HG02610 (cell line): ENCODE data around the gene CYS1.
"Not testable (repeated sequence)": the region's sequence is repeated elsewhere in the genome, so short reads cannot be mapped to it uniquely, and the experiment has no call there.

Experiments
- ATAC-seq: cut with Tn5 transposase; IDR thresholded peaks from one replicate; pipeline ENCODE4 v1.9.1; 2021; ENCODE audit warnings: mild to moderate bottlenecking, moderate library complexity; ENCODE audit not compliant: unreplicated experiment

The CYS1 gene

DNA sequence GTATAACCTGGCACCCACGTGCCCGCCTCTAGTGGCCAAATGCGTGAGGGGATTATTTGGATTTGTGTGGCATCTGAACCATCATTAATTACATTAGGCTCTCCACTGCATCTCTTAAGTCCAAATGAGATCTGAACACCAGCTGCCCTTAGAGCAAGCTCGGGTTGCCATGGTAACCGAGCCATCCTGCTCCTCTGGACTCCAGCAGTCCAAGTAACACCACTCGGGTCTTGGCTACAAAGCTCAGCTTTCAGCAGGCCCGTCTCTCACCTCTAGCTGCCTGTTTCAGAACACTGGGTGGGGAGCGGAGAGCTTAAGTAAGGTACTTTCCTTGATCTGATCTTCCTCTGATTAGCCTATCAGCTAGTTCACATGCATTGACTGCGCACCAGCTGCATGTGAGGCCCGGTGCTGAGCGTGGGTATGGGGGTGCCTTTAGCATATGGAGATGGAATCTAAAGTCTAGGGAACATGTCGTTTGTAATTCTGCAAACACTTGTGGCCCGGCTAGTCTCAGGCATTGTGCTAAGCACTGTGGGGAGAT, 14.1 kb upstream of the CYS1 start:
- no peak for ATAC-seq

DNA sequence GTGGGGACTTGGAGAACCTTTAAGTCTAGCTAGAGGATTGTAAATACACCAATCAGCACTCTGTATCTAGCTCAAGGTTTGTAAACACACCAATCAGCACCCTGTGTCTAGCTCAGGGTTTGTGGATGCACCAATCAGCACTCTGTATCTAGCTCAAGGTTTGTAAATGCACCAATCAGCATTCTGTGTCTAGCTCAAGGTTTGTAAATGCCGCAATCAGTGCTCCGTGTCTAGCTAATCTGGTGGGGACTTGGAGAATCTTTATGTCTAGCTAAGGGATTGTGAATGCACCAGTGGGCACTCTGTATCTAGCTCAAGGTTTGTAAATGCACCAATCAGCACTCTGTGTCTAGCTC, 11.7 kb upstream of the CYS1 start:
- not testable (repeated sequence) for ATAC-seq

DNA sequence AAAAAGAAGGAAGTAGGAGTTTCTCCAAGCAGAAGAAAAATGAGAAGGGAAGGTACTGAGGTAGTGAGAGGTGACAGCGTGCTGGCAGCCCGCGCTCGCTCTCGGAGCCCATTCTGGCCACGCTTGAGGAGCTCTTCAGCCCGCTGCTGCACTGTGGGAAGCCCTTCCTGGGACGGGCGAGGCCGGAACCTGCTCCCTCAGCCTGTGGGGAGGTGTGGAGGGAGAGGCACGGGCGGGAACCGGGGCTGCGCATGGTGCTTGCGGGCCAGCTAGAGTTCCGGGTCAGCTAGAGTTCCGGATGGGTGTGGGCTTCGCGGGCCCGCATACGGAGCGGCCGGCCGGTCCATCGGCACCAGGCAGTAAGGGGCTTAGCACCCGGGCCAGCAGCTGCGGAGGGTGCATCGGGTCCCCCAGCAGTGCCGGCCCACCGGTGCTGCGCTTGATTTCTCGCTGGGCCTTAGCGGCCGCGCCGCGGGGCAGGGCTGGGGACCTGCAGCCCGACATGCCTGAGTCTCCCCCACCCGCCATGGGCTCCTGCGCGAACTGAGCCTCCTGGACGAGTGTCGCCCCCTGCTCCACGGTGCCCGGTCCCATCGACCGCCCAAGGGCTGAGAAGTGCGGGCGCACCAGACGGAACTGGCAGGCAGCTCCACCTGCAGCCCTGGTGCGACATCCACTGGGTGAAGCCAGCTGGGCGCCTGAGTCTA, 11.1 kb upstream of the CYS1 start:
- ATAC-seq: no peak

DNA sequence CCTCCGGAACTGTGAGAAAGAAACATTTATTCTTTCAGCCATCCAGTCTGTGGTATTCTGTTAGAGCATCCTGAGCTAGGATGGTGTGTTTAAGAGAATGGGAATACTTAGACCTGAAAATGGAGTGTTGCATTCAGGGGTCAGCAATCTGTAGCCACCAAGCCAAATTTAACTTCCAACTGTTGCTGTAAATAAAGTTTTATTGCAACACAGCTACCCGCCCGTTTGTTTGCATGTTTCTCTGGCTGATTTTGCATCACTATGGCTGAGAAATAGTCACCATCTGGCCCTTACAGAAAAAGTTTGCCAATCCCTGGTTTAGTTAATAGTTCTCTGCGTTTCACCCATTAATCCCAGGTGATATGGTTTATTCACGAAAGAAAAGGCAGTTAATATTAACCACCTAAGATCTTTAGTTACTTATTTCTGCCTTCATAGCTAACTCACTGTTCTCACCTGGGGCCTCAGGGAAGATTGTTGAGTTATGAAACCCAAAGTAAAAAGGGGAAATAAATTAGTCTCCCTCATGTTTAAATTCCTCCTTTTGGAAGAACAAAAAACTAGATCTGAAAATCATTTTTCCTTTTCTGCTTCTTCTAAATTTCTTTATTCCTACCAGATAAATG, 9.5 kb upstream of the CYS1 start:
- no peak for ATAC-seq

DNA sequence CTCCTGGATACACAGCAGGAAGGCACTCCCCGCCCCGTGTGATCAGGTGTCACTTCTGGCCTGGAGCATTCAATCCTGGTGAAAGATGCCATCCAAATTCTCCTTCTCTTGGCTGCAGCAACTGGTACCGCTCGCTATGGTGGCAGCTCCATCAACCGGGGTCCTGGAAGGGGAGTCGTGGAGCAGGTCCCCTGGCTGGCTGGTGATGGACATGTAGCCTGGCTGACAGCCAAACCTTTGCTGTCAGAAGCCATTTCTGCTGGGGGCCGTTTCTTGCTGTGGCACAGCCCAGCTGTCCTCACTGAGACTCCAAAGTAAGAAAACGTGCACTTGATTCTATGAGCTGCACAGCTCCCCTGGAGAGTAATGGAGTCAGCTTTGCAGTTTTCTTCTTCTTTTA, 7.1 kb upstream of the CYS1 start:
- ATAC-seq: no peak

DNA sequence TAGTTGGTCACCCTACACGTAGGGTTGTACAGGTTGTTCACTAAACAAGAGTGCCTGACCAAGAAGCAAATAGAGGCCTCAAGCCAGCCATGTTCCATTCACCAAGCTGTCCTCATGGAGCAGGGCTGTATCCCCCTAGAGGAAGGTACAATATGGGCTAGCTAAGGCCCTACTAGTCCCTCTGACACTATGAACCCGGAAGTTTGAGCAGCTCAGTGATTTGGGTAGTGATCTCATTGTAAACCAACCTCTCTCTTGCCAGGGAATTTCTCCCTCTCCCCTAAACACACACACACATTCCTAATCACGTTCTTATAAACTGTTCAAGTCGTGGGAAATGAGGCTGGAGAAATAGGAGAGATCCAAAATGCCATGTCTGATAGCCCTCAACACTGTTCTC, 6.7 kb upstream of the CYS1 start:
- no peak for ATAC-seq

DNA sequence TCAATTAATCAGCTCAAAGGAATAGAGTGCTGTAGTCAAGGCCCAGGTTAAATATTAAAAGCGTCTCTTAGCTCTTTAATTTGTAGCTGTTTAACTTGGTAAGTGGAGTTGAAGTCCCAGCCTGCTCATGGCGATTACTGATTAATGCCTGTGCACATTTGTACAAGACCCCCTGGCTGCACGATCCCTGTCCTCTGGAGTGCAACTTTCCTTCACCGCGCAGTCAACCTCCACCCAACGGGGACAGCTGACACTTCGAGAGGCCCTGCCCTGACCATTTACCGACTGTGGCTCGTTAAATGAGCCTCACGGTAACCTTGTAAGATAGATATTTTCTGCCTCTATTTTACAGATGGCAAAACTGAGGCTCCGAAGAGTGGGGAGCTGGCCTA, 5.5 kb upstream of the CYS1 start:
- ATAC-seq: no peak

DNA sequence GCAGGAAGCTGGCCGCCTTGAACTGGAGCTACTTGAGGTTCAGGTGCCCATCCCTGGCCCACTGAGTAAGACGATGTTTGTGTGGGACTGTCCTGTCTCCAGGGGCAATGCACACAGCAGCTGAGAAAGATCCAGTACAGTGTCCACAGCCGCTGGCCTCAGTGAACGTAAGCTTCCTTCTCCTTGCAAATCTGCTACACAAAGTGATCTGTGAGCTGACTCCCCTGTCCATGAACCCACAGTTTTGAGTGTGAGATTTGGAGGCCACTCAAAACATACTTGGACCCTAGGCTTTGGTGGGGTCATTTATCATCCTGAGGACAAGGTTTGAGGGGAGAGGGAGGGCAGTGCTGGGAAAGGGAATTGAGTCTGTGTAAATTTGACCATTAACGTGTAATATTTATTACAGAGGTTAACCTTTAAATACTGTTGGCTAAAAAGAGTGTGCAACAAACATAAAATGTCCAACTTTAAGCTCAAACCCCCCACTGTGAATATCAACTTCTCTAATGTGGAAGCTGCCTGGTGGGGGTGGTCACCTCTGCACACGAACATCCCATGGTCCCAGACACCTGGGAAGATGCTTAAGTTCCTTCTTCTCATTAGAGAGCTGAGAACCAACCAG, 4.9 kb upstream of the CYS1 start:
- no peak for ATAC-seq

DNA sequence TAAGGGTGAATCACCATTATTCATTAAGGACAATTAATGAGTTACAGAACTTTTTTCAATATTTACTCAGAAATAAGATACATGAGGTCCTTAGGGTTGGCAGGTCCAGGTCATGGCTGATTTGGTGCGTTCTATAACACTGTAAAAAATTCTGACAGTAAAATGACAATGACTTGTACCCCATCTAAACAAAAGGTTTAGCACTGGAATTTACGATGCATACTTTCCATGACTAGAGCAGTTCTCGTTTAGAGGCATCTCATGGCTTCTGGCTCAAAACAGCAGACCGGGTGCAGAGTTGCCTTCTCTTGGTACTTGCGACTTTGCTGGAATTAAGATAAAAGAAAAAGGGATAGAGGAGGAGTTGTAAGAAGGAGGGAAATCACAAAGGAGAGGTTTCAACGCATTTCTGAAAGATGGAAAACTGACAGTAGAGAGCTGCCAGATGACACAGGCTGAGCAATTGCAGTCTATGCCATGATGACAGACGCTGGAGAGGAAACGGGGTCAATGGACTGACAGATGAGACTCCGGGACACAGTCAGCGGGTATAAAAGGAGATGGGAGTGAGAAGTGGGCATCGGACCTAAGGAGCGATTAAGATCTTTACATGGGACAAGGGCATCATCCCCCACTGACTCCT, 4.1 kb upstream of the CYS1 start:
- no peak for ATAC-seq

DNA sequence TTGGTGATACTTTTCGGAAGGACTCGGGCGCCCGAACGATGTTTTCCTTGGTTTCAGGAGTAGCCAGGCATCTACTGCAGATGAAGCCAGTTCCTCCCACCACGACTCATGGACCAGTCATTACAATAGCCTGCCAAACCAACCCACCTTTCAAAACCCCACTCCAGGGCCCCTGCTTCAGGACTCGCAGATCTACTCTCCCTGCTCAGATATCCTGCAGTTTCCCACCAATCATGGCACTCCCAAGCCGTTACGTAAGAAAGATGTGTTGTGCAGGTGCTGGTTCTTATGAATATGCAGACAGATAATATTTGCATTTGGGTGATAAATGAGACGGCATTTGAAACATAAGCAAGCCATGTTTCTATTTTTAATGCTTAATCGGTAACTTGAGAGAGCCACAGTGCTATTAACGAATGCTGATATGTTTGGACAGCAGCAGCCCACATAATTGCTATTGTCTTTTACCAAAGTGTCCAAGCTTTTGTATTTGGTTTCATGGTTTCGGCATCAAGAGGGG, 3.5 kb upstream of the CYS1 start:
- no peak for ATAC-seq

DNA sequence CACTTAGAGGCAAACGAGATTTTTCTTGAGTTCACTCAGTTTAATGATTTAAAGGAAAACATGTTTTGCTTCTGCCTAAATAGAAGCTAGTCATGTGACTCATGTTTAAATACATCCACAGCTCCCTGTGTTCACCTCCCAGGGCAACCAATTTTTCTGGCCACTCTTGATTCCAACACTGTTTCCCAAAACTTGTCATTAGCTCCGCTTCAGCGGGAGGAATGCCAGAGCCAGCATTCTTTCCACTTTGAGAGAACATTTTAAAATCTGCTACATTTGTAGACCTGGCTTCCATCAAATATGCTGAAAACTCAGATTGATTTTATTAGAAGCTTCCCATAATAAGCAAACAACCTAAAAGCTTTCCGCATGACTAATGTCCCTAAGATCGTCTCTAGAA, 2.8 kb upstream of the CYS1 start:
- ATAC-seq: no peak

DNA sequence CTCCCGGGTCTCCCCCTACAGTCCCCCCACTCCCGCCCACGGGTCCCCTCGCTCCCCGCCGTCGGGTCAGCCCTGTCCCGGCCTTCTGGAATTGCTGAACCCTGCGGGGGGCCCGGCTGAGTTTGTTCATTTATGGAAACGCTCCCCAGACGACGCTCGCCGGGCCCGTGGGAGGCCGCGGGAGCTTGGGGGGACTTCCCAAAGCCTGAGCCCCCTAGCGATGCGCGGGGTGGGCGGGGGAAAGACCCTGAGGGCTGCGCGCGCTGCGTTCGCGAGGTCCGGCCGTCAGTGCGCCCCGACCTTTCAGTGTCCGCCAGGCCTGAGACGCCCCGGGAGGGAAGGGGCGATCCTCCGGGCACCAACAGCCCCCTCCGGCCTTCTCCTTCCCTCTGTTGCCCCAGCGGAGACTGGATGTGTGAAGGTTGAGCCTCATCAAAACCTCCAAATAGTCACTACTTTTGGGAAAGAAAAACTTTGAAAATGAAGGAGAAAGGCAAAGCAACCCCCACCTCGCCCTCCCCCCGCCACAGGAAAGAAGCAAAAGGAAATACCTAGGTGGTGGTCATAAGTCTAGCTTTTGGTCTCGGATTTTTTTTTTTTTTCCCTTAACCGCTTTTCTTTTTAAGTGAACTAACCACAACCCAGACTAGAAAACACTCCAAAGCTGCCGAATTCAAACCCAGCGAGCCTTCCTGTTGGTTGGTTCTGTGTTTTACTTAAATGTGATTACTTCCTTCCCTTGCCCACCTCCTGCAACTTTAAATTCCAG, 509 bp upstream of the CYS1 start:
- no peak for ATAC-seq

DNA sequence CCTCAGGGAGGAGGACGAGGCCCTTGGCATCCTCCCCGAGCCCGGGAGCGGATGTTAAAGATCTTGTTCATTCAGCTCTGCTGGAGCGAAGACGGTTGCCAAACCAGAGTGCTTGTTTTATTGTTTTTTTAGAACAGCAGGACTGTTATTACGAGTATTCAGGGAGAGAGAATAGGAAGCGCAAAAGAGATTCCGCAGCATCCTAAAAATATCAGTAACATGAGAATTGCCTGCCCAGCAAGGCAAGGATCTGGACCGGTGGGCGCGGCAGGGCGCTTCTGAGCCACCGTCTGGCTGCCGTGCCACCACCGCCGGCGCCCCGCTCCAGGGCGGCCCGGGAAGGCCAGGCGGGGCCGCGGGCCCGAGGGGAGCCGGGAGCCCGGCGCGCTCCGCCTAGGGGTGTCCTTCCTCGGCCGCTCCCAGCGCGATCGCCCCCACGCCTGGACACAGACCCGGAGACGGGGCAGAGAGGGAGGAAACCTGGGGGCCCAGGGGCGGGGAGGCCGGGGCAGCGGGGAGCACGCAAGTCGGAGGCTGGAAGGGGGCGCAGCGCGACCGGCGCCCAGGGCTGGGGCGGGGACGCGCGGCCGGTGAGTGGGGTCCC, 843 bp downstream of the CYS1 start:
- no peak for ATAC-seq

DNA sequence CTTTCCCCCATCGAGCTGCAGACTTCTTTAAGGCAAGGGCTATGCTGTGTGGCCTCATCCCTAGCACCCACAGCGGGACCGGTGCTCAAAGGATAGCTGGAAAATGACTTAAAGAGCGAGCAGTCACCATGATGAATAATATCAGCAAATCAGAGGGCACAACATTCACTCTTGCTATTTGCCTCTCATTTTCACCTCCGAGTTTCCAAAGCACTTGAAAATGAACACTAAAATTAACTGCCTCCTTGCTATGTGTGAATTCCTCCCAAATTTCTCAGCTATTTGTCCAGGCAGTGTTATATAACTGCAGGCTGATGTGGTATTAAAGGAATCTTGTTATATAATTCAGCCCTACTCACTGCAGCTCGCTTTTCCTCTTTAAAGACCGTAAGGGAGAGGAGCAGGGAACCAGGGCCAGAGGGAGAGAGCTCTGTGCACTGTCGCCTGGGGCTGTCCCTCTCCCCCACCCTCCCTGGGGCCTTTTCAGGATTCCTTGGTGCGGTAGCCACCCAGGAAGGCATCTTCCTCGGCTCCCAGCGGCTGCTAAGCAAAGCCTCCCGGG, 1.4 kb downstream of the CYS1 start:
- ATAC-seq: no peak

DNA sequence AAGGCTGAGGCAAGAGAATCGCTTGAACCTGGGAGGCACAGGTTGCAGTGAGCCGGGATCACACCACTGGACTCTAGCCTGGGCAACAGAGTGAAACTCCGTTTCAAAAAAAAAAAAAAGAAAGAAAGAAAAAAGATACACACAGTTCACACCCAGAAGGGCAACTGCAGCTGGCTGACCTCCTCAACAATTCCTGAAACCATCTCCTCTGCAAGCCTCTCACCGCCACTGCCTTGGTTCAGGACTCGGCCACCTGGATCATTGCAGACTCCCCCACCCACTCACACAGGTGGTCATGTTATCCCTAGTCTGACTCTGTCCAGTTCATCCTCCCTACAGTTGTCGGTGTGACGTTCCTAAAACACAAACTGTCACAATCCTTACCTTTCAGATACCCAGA, 2.2 kb downstream of the CYS1 start:
- no peak for ATAC-seq

DNA sequence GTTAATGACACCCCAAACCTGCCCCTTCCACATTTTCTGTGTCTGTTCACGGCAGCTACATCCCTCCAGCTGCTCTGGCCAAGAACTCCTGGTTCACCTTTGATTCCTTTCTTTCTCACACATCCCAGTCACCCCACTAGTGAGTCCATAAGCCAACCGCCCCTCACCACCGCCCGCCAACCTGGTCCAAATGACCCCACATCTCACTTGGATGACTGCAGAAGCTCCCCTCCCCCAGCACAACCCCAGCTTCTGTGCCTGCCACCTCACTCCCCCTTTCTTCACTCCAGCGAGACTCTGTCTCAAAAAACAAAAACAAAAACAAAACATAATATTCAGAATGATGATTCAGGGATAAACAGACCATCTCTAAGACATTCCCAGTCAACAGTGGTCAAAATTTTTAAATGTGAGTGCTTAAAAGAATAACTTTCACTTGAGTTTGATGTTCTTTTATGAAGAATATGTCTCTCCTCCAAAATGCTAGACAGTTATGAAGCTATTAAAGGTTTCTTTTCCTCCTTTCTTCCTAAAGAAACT, 3.2 kb downstream of the CYS1 start:
- ATAC-seq: no peak

DNA sequence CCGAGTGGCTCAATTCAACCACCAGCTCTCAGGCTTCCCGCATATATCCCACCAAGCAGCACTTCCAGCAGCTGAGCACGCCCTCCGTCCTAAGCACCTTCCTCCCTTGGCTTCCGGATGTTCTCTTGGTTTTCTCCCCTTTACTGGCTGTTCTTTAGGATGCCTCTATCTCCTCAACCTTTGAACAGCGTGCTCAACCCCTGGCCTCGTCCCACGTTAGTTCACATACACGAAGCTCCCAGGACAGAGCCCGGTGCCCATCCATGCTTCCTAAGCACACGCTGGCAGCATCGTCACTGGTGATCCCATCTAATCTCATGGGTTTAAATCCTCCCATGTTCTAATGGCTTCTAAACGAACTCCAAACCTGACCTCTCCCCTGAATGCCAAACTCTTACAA, 3.7 kb downstream of the CYS1 start:
- ATAC-seq: no peak

DNA sequence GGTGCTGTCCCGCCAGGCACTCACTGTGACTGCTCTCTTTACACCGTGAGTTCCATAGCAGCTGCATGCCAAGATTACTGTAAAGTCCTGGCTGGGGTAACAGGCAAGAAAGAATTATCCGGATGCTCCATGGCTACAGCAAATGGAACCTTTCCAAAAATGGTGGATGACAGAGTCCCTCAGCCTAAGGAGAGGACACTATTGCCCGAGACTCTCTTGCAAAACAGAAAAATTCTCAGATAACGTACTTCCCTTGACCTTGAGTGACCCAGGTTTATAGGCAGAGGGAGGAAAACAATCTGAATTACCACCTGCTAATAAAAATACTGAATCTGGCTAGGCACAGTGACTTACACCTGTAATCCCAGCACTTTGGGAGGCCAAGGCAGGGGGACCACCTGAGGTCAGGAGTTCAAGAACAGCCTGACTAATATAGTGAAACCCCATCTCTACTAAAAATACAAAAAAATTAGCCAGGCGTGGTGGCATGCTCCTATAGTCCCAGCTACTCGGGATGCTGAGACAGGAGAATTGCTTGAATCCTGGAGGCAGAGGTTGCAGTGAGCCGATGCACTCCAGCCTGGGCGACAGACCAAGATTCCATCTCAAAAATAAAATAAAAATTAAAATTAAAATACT, 4.5 kb downstream of the CYS1 start:
- ATAC-seq: no peak

DNA sequence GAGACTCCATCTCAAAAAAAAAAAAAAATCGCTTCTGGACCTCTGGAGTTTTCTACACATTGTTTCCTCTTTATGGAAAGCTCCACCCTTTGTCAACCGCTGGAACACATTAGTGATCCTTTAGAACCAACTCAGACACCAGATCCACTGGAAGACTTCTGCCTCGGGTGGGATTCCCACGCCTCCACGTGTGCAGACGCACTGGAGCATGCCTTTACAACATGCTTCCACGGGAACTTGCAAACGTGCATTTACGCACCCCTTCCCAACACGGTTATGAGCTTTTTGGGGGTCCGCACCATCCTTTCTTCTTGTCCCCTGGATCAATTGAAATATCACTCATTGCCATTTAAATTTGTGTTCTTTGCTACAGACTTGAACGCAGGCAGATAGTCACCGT, 5.1 kb downstream of the CYS1 start:
- no peak for ATAC-seq
